ENCODE results near the gene RCCD1. TPM values are rescaled to one million over a fixed set of nuclear protein-coding genes. Genes with fewer than 3 reads are reported as not detected.
"Not testable (repeated sequence)": the region's sequence is repeated elsewhere in the genome, so short reads cannot be mapped to it uniquely, and the experiment has no call there.

The RCCD1 gene, protein sequence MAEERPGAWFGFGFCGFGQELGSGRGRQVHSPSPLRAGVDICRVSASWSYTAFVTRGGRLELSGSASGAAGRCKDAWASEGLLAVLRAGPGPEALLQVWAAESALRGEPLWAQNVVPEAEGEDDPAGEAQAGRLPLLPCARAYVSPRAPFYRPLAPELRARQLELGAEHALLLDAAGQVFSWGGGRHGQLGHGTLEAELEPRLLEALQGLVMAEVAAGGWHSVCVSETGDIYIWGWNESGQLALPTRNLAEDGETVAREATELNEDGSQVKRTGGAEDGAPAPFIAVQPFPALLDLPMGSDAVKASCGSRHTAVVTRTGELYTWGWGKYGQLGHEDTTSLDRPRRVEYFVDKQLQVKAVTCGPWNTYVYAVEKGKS
- total RNA-seq: 26.4 and 27.2 TPM in 2 replicates

DNA sequence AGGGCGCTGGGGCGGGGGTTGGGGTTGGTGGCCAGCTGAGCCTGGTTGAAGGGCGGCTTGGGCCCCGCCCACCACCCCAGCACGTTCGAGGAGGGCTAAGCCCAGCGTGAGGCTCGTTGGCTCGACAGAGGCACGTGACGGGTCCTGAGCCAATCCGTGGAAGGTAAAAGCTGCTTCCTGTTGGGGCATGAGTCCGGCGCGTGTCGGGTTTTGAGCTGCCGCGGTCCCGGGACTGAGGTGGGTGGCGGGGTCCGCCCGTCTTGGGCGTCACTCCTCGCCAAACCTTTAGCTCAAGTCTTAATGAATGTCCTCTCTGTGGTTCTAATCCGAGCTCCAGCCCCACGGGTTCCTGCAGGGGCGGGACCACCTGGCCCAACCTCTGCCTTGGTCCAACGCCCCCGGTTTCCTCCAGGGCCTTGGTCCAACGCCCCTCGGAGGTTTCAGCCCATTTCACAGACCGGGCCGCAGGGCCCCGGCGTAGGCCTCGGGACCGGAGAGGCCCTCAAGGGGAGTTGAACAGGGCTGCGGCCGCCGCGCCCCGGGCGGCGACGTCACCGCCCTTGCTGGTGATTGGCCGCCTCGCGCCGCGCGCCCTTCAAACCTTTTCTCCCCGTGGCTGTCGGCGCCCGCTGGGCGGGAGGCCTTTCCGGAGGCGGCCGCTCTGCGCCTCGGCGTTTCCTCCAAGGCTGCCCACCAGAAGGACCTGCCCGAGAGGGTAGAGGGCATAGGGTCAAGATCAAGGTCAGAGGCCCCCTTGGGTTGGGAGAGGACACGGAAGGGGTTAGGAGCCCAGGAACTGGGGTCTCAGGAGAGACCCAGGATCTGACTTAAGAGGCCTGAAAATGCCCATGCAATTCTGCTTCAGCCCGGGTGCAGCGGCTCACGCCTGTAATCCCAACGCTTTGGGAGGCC lies at the start of gene RCCD1:
Gene RCCD1, plus strand, starts transcription at position 173 of the 912 bp plus-strand sequence. CDS start 1,851 bp downstream, outside the sequence.
- intact Hi-C loops (cut with micrococcal nuclease): loop anchor here (1.0 to 10.0 kb wide), 5 partner anchors 20 to 1620 kb away; partner anchors contain the start of genes POLG, PRC1, UNC45A and VPS33B
- peaks cover 31% of the 10 kb centered on the region for H3K36me3 Mint-ChIP-seq (ENCODE audit: low read depth)
- H3K27me3 Mint-ChIP-seq (ENCODE audit: insufficient read depth): no peaks in the 10 kb centered on the region
- H3K9me3 Mint-ChIP-seq: no peaks in the 10 kb centered on the region
- H3K27ac Mint-ChIP-seq: peak within 1 kb of the TSS; percentile 90
- DNase-seq (ENCODE audit: low spot score): peak; percentile 90
- H3K4me1 Mint-ChIP-seq (ENCODE audit: low read depth): peaks cover 23% of the 10 kb centered on the region
- peak within 1 kb of the TSS; percentile 90 for H3K4me3 Mint-ChIP-seq

DNA sequence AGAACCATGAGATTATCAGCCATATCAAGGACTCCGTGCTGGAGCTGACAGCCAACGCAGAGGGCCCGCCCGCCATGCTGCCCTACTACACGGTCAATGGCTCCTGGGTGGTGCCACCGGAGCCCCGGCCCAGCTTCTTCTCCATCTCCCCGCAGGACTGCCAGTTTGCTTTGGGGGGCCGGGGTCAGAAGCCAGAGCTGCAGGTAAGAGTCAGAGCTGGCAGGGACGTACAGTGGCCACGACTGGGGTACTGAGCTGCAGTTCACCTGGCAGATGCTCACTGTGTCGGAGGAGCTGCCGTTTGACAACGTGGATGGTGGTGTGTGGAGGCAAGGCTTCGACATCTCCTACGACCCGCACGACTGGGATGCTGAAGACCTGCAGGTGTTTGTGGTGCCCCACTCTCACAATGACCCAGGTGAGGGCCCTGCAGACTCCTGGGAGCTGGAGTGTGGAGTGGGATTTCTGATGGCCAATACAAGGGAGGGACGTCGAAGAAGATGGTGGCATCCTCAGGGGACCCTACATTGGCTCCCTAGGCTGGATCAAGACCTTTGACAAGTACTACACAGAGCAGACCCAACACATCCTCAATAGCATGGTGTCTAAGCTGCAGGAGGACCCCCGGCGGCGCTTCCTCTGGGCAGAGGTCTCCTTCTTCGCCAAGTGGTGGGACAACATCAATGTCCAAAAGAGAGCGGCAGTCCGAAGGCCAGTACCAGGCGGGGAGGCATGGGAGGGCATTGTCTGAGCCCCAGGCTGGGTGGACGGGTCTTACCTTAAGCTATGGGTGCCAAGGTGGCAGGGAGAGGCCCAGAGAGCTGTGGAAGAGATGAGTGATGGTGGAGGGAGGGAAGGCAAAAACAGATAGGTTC lies 49.1 kb upstream of the RCCD1 start:
- DNase-seq (ENCODE audit: low spot score): no peak
- Mint-ChIP-seq H3K4me1 (ENCODE audit: low read depth) (peaks cover 42% of the 10 kb centered on the region), H3K9me3 (no peaks in the 10 kb centered on the region), H3K27me3 (ENCODE audit: insufficient read depth) (no peaks in the 10 kb centered on the region), H3K4me3 (peak overlapping the region; percentile 67), H3K36me3 (ENCODE audit: low read depth) (peaks cover 39% of the 10 kb centered on the region), H3K27ac (peak overlapping the region; percentile 38)
- intact Hi-C loops (cut with micrococcal nuclease): no loop called here

DNA sequence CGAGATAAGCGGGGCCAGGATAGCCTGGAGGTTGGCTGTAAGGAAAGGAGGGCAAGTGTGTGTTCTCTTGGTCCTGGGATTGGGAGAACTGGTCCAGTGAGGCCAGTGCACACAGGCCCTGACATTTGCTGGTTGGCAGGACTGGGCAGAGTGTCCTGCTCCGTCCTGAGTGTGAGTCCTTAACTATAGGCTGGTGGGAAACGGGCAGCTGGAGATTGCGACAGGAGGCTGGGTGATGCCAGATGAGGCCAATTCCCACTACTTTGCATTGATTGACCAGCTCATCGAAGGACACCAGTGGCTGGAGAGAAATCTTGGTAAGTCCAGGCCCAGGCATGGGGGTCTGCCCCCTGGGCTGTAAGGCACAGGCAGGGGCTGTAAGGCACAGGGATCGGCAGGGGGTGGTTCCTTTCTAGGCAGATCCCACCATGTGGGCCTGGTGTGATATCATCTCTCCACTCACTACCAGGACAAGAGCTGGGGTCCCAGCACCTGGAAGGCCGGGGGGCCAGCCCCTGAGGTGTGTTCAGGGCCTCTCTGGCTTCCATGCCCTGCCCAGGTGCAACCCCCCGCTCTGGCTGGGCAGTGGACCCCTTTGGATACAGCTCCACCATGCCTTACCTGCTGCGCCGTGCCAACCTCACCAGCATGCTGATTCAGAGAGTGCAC lies 48.4 kb upstream of the RCCD1 start:
- H3K4me3 Mint-ChIP-seq: no peak overlapping the region
- DNase-seq (ENCODE audit: low spot score): no peak
- H3K27ac Mint-ChIP-seq: no peak overlapping the region
- no peaks in the 10 kb centered on the region for H3K9me3 Mint-ChIP-seq
- intact Hi-C loops (cut with micrococcal nuclease): no loop called here
- H3K4me1 Mint-ChIP-seq (ENCODE audit: low read depth): peaks cover 38% of the 10 kb centered on the region
- peaks cover 40% of the 10 kb centered on the region for H3K36me3 Mint-ChIP-seq (ENCODE audit: low read depth)
- H3K27me3 Mint-ChIP-seq (ENCODE audit: insufficient read depth): no peaks in the 10 kb centered on the region

DNA sequence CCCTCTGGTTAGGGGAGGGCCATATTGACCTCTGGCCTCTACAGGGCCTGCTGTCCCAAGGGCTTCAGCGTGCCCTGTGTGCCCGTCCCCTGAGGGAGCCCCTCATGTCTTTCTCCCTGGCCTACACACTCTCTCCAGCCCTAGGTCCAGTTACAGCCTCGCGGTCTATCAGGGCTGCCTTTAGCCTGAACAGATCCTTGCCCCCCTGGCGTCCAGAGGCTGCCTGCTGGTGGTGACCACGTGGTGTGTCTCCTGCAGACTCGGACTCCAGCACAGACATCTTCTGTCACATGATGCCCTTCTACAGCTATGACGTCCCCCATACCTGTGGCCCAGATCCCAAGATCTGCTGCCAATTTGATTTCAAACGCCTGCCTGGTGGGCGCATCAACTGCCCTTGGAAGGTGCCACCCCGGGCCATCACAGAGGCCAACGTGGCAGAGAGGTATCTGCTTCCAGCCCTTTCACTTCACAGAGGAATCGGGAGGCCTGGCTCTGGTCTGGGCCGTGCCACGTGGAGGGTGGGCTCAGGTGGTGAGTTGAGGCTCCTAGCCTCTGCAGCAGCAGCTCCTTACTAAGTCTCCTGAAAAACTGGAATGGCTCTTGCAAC lies 47.5 kb upstream of the RCCD1 start:
- Mint-ChIP-seq H3K27ac (no peak overlapping the region), H3K36me3 (ENCODE audit: low read depth) (peaks cover 40% of the 10 kb centered on the region)
- intact Hi-C loops (cut with micrococcal nuclease): no loop called here

GRCh38 chr15:90907838-90908507 lies 46.7 kb upstream of the RCCD1 start:
- H3K27ac Mint-ChIP-seq: no peak overlapping the region
- no peak overlapping the region for H3K4me3 Mint-ChIP-seq
- peaks cover 44% of the 10 kb centered on the region for H3K36me3 Mint-ChIP-seq (ENCODE audit: low read depth)
- H3K9me3 Mint-ChIP-seq: no peaks in the 10 kb centered on the region
- intact Hi-C loops (cut with micrococcal nuclease): no loop called here
- H3K27me3 Mint-ChIP-seq (ENCODE audit: insufficient read depth): no peaks in the 10 kb centered on the region
- peaks cover 29% of the 10 kb centered on the region for H3K4me1 Mint-ChIP-seq (ENCODE audit: low read depth)
- no peak for DNase-seq (ENCODE audit: low spot score)

More for the DNA sequence above, 47.5 kb upstream of the RCCD1 start:
- Mint-ChIP-seq H3K4me3 (no peak overlapping the region), H3K27me3 (ENCODE audit: insufficient read depth) (no peaks in the 10 kb centered on the region), H3K9me3 (no peaks in the 10 kb centered on the region), H3K4me1 (ENCODE audit: low read depth) (peaks cover 29% of the 10 kb centered on the region)
- no peak for DNase-seq (ENCODE audit: low spot score)

GRCh38 chr15:90909449-90909848 lies 45.2 kb upstream of the RCCD1 start:
- peaks cover 22% of the 10 kb centered on the region for H3K4me1 Mint-ChIP-seq (ENCODE audit: low read depth)
- H3K27me3 Mint-ChIP-seq (ENCODE audit: insufficient read depth): not testable (repeated sequence)

GRCh38 chr15:90909976-90910375 lies 44.7 kb upstream of the RCCD1 start:
- intact Hi-C loops (cut with micrococcal nuclease): no loop called here
- H3K36me3 Mint-ChIP-seq (ENCODE audit: low read depth): peaks cover 51% of the 10 kb centered on the region
- no peak for DNase-seq (ENCODE audit: low spot score)
- no peaks in the 10 kb centered on the region for H3K9me3 Mint-ChIP-seq
- H3K4me1 Mint-ChIP-seq (ENCODE audit: low read depth): peaks cover 21% of the 10 kb centered on the region
- no peak overlapping the region for H3K4me3 Mint-ChIP-seq
- no peak overlapping the region for H3K27ac Mint-ChIP-seq
- no peaks in the 10 kb centered on the region for H3K27me3 Mint-ChIP-seq (ENCODE audit: insufficient read depth)

More at GRCh38 chr15:90909449-90909848, 45.2 kb upstream of the RCCD1 start:
- H3K27ac Mint-ChIP-seq; intact Hi-C loops (cut with micrococcal nuclease); H3K9me3 Mint-ChIP-seq; DNase-seq (ENCODE audit: low spot score); H3K4me3 Mint-ChIP-seq: not testable (repeated sequence)
- peaks cover 55% of the 10 kb centered on the region for H3K36me3 Mint-ChIP-seq (ENCODE audit: low read depth)

DNA sequence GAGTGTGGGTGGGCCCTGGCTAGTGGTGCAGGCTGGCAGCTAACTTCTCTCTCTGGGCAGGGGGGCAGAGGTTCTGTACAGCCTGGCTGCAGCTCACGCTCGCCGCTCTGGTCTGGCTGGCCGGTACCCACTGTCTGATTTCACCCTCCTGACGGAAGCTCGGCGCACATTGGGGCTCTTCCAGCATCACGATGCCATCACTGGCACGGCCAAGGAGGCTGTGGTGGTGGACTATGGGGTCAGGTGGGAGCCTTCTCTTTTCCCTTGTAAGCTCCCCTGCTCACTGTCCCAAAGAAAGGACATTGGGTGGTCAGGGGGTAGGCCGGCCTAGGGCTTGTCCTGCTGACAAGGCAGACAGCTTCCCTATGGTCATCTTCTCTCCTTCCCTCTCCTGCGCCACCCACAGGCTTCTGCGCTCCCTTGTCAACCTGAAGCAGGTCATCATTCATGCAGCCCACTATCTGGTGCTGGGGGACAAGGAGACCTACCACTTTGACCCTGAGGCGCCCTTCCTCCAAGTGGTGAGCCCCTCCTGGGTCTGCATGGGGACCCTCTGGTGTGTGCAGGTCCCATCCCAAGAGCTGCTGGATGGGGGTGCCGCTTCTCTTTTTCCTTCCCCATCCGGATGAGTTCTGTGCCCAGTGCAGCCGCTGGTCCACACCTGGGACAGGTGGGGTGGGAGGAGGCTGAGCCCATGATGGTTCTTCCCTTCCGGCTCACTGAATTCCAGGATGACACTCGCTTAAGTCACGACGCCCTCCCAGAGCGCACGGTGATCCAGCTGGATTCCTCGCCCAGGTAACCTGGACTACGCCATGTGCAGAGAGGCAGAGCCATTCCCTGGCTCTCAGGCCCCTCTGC lies 44.0 kb upstream of the RCCD1 start:
- Mint-ChIP-seq H3K27me3 (ENCODE audit: insufficient read depth) (no peaks in the 10 kb centered on the region), H3K9me3 (no peaks in the 10 kb centered on the region), H3K36me3 (ENCODE audit: low read depth) (peaks cover 51% of the 10 kb centered on the region), H3K27ac (no peak overlapping the region), H3K4me3 (no peak overlapping the region), H3K4me1 (ENCODE audit: low read depth) (peaks cover 14% of the 10 kb centered on the region)
- DNase-seq (ENCODE audit: low spot score): no peak
- intact Hi-C loops (cut with micrococcal nuclease): no loop called here

- Mint-ChIP-seq H3K36me3 (ENCODE audit: low read depth) (peaks cover 47% of the 10 kb centered on the region), H3K4me1 (ENCODE audit: low read depth) (peaks cover 8% of the 10 kb centered on the region)
- intact Hi-C loops (cut with micrococcal nuclease): no loop called here
These were observed 43.4 kb upstream of the RCCD1 start for GRCh38 chr15:90911302-90911623.

DNA sequence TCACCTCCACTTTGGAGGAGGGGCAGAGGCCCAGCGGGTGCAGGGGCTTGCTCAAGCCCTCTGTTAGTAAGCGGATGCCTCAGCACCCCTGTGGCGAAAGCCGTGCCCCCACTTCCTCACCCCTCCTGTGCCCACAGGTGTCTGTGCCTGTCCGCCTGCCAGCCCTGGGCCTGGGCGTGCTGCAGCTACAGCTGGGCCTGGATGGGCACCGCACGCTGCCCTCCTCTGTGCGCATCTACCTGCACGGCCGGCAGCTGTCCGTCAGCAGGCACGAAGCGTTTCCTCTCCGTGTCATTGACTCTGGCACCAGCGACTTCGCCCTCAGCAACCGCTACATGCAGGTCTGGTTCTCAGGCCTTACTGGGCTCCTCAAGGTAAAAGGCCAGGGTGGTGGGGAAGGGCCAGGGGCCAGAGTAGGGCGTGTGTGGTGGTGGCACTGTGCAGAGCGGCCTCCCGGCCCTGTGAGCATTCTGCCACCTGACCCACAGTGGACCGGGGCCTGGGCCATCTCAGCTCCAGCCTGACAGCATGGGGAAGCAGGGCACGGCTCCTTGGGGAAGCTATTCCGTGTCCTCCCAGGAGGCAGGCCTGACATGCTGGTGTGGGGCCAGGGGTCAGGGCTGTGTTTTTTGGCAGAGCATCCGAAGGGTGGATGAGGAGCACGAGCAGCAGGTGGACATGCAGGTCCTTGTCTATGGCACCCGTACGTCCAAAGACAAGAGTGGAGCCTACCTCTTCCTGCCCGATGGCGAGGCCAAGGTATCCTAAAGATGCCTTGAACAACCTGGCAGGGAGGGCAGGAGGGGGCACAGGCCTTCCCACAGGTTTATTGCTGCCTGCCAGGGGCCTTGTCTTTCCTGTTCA lies 42.5 kb upstream of the RCCD1 start:
- intact Hi-C loops (cut with micrococcal nuclease): no loop called here
- no peak overlapping the region for H3K27ac Mint-ChIP-seq
- no peaks in the 10 kb centered on the region for H3K27me3 Mint-ChIP-seq (ENCODE audit: insufficient read depth)
- no peaks in the 10 kb centered on the region for H3K9me3 Mint-ChIP-seq
- no peak overlapping the region for H3K4me3 Mint-ChIP-seq
- H3K36me3 Mint-ChIP-seq (ENCODE audit: low read depth): peaks cover 50% of the 10 kb centered on the region
- no peak for DNase-seq (ENCODE audit: low spot score)
- H3K4me1 Mint-ChIP-seq (ENCODE audit: low read depth): peaks cover 4% of the 10 kb centered on the region

More at GRCh38 chr15:90911302-90911623, 43.4 kb upstream of the RCCD1 start:
- Mint-ChIP-seq H3K9me3 (no peaks in the 10 kb centered on the region), H3K27ac (no peak overlapping the region), H3K27me3 (ENCODE audit: insufficient read depth) (no peaks in the 10 kb centered on the region), H3K4me3 (no peak overlapping the region)
- no peak for DNase-seq (ENCODE audit: low spot score)
